ENCODE measurements around the gene PIGZ.

The PIGZ gene, protein sequence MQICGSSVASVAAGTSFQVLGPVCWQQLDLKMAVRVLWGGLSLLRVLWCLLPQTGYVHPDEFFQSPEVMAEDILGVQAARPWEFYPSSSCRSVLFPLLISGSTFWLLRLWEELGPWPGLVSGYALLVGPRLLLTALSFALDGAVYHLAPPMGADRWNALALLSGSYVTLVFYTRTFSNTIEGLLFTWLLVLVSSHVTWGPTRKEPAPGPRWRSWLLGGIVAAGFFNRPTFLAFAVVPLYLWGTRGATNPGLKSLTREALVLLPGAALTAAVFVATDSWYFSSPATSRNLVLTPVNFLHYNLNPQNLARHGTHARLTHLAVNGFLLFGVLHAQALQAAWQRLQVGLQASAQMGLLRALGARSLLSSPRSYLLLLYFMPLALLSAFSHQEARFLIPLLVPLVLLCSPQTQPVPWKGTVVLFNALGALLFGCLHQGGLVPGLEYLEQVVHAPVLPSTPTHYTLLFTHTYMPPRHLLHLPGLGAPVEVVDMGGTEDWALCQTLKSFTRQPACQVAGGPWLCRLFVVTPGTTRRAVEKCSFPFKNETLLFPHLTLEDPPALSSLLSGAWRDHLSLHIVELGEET

DNA sequence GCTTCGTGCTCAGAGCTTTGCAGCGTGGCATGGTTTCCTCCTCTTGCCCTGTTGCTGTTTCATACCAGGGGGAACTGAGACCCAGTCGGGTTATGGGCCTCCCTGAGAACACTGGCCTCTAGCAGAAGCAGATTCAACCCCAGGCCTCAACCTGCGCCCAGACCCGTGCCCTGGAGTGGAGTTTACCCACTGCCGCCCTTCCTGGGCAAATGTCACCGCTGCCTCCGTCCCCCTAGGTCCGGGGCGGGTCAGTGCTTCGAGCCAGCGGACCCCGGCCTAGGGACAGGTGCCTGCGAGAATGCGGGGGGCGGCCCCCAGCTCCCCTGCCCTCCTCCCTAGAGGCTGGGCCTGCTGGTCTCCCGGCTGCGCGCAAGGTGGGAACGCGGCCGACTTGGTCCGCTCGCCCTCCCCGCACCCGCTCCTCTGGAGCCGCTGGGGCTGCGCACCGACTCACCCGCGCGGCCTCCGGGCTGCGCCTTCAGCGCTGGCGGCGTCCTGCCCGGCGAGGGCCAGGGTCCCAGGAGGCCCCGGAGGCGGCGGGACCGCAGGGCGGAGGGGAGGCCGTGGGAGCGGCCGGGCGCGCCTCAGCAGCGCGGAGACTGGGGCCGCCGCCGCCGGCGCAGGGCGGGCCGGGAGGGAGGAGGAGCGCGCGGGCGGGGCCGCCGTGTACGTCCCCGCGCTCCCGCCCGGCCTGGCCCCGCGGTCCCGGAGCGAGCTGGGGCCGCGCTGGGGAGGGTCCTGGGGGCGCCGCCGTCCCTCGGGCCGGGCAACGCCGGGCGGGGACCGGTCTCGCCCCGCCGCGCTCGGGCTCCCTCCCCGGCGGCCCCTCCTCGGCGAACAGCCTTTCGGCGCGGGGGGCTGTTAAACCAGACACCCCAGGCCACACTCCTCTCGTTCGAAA is at the start of gene PIGZ:
TSS of gene PIGZ (minus strand) at position 601 of the 901 bp plus-strand sequence. CDS start 16,802 bp downstream, outside the sequence.
- Histone ChIP-seq H3K4me1 (ENCODE audit: control insufficient read depth in 1 of 2, insufficient read depth in 2 of 2, low read length in 2 of 2) (peaks cover 5 to 11% of the 10 kb centered on the region in 2 donors), H3K4me3 (ENCODE audit: low read depth in 1 of 2, low read length in 2 of 2) (peak within 1 kb of the TSS; percentile 63 to 87), H3K27me3 (ENCODE audit: low read depth, low read length) (no peaks in the 10 kb centered on the region), H3K9me3 (ENCODE audit: control insufficient read depth in 1 of 2, low read length in 2 of 2) (no peaks in the 10 kb centered on the region), H3K27ac (ENCODE audit: low read length) (no peak within 1 kb of the TSS), H3K36me3 (ENCODE audit: control insufficient read depth in 1 of 2, insufficient read depth in 2 of 2, low read length in 2 of 2) (no peaks in the 10 kb centered on the region)

DNA sequence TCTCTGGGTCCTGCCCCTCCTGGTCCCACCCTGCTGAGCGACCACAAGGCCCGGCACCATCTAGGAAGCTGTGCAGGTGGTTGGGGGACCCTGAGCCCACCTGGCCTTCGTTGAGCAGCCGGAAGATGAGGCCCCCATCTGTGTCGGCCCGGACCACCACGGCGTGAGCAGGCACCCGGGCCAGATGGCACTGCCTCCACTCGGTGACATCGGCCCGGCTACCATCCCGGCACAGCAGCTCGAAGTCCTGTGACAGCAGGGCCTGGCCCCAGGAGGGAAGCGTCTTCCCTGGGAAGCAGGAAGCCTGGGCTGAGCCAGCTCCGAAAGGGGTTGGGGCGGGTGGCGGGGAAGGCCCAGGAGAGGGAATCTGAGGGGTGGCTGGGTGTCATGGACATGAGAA is 48.4 kb upstream of the PIGZ start:
- Histone ChIP-seq H3K27ac (ENCODE audit: low read length) (no peak overlapping the region), H3K36me3 (ENCODE audit: control insufficient read depth in 1 of 2, insufficient read depth in 2 of 2, low read length in 2 of 2) (no peaks in the 10 kb centered on the region), H3K27me3 (ENCODE audit: low read depth, low read length) (no peaks in the 10 kb centered on the region), H3K9me3 (ENCODE audit: control insufficient read depth in 1 of 2, low read length in 2 of 2) (no peaks in the 10 kb centered on the region), H3K4me1 (ENCODE audit: control insufficient read depth in 1 of 2, insufficient read depth in 2 of 2, low read length in 2 of 2) (no peaks in the 10 kb centered on the region), H3K4me3 (ENCODE audit: low read depth in 1 of 2, low read length in 2 of 2) (no peak overlapping the region)

DNA sequence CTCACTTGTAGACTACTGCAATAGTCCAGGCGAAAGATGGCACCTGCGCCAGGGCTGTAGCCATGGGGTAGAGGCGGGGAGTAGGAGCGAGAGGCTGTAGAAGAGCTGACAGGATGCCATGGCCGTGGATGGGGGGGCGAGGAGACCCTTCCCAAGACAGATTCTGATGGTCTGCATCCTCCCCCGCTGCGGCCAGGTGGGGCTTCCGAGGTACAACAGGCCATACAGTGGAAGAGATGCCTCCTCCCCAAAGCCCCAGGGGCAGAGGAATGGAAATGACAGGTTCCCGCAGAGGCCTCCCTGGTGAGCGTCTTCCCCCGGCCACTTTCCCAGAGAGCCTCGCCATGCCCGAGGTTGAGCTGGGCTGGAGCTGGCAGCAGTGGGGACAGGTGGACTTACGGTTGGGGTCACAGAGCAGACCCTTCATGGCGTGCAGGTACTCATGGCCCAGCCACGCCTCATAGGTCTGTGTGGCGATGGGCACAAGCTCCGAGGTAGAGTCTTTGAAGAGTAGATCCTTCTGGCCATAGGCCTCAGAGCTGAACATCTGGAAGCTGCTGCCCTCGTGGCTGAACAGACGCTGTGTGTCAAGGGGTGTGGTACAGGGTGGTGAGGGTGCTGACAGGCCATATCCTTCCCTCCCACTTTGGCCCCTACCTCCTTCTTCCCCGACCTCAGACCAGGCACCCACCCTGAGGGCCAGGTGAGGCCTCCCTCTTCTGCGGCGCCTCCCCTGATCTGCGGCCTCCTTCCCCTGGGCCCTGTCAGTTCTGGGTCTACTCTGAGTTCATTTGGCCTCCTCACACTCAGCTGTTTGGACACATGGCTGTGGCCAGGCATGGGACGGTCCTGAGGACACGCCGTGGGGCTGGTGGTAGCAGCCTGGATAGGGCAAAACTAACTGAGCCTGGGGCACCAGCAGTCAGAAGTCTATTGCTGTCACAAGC is 47.4 kb upstream of the PIGZ start:
- H3K9me3 ChIP-seq (ENCODE audit: control insufficient read depth in 1 of 2, low read length in 2 of 2), result no peaks in the 10 kb centered on the region
- no peaks in the 10 kb centered on the region for H3K4me1 ChIP-seq (ENCODE audit: control insufficient read depth in 1 of 2, insufficient read depth in 2 of 2, low read length in 2 of 2)
- no peaks in the 10 kb centered on the region for H3K36me3 ChIP-seq (ENCODE audit: control insufficient read depth in 1 of 2, insufficient read depth in 2 of 2, low read length in 2 of 2)
- no peak overlapping the region for H3K27ac ChIP-seq (ENCODE audit: low read length)
- no peak overlapping the region for H3K4me3 ChIP-seq (ENCODE audit: low read depth in 1 of 2, low read length in 2 of 2)
- no peaks in the 10 kb centered on the region for H3K27me3 ChIP-seq (ENCODE audit: low read depth, low read length)

GRCh38 chr3:197014942-197015575 is 46.4 kb upstream of the PIGZ start:
- H3K27ac ChIP-seq (ENCODE audit: low read length), result no peak overlapping the region
- no peaks in the 10 kb centered on the region for H3K27me3 ChIP-seq (ENCODE audit: low read depth, low read length)
- H3K4me3 ChIP-seq (ENCODE audit: low read depth in 1 of 2, low read length in 2 of 2), result no peak overlapping the region
- H3K9me3 ChIP-seq (ENCODE audit: control insufficient read depth in 1 of 2, low read length in 2 of 2), result no peaks in the 10 kb centered on the region
- H3K36me3 ChIP-seq (ENCODE audit: control insufficient read depth in 1 of 2, insufficient read depth in 2 of 2, low read length in 2 of 2), result no peaks in the 10 kb centered on the region
- H3K4me1 ChIP-seq (ENCODE audit: control insufficient read depth in 1 of 2, insufficient read depth in 2 of 2, low read length in 2 of 2), result no peaks in the 10 kb centered on the region

- Histone ChIP-seq H3K27ac (ENCODE audit: low read length) (no peak overlapping the region), H3K36me3 (ENCODE audit: control insufficient read depth in 1 of 2, insufficient read depth in 2 of 2, low read length in 2 of 2) (no peaks in the 10 kb centered on the region), H3K9me3 (ENCODE audit: control insufficient read depth in 1 of 2, low read length in 2 of 2) (no peaks in the 10 kb centered on the region), H3K27me3 (ENCODE audit: low read depth, low read length) (no peaks in the 10 kb centered on the region), H3K4me1 (ENCODE audit: control insufficient read depth in 1 of 2, insufficient read depth in 2 of 2, low read length in 2 of 2) (no peaks in the 10 kb centered on the region), H3K4me3 (ENCODE audit: low read depth in 1 of 2, low read length in 2 of 2) (no peak overlapping the region)
These were observed 45.4 kb upstream of the PIGZ start for GRCh38 chr3:197014024-197014423.

- Histone ChIP-seq H3K27ac (ENCODE audit: low read length) (no peak overlapping the region), H3K4me1 (ENCODE audit: control insufficient read depth in 1 of 2, insufficient read depth in 2 of 2, low read length in 2 of 2) (no peaks in the 10 kb centered on the region), H3K27me3 (ENCODE audit: low read depth, low read length) (no peaks in the 10 kb centered on the region), H3K4me3 (ENCODE audit: low read depth in 1 of 2, low read length in 2 of 2) (no peak overlapping the region), H3K36me3 (ENCODE audit: control insufficient read depth in 1 of 2, insufficient read depth in 2 of 2, low read length in 2 of 2) (no peaks in the 10 kb centered on the region), H3K9me3 (ENCODE audit: control insufficient read depth in 1 of 2, low read length in 2 of 2) (no peaks in the 10 kb centered on the region)
These were observed 43.9 kb upstream of the PIGZ start for GRCh38 chr3:197012540-197012883.

- Histone ChIP-seq H3K9me3 (ENCODE audit: control insufficient read depth in 1 of 2, low read length in 2 of 2) (no peaks in the 10 kb centered on the region), H3K27me3 (ENCODE audit: low read depth, low read length) (no peaks in the 10 kb centered on the region), H3K36me3 (ENCODE audit: control insufficient read depth in 1 of 2, insufficient read depth in 2 of 2, low read length in 2 of 2) (no peaks in the 10 kb centered on the region), H3K27ac (ENCODE audit: low read length) (no peak overlapping the region), H3K4me3 (ENCODE audit: low read depth in 1 of 2, low read length in 2 of 2) (no peak overlapping the region), H3K4me1 (ENCODE audit: control insufficient read depth in 1 of 2, insufficient read depth in 2 of 2, low read length in 2 of 2) (no peaks in the 10 kb centered on the region)
These were observed 43.3 kb upstream of the PIGZ start for GRCh38 chr3:197011780-197012539.

DNA sequence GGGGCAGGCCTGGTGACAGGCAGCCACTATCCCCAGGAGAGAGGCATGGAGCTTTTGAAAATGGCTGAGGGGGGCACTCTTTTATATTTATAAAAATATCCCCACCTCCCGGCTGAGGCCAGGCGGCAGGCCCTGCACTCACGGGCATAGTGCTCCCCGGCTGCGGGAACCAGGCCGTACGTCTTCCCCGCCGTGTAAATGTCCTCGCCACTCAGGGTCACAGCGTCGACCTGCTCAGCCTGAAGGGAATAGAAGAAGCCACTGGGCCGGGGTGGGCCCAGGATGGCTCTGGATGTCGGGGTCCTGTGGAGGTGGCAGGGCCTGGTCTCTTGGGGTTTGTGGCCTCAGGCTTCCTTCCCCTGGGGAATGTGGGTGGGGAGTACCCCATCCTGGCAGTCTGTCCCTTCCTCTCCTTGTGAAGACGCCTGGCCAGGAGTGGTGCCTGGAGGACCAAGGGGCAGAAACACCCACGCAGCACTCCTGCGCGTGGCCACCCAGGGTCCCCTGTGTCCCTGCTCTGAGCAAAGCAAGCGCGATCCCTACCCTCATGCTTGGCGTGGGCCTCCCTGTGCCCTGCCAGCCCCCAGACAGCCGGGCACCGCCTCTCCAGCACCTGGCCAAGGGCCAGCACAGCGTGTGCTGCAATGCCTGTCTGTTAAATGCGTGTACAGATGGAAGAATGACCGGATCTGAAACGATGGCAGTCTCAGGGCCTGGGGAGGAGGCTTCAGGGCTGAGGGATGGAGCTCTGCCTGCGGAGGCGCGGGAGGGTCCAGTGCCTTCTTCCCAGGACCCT is 42.1 kb upstream of the PIGZ start:
- Histone ChIP-seq H3K27ac (ENCODE audit: low read length) (no peak overlapping the region), H3K36me3 (ENCODE audit: control insufficient read depth in 1 of 2, insufficient read depth in 2 of 2, low read length in 2 of 2) (no peaks in the 10 kb centered on the region), H3K4me3 (ENCODE audit: low read depth in 1 of 2, low read length in 2 of 2) (no peak overlapping the region), H3K27me3 (ENCODE audit: low read depth, low read length) (no peaks in the 10 kb centered on the region), H3K9me3 (ENCODE audit: control insufficient read depth in 1 of 2, low read length in 2 of 2) (no peaks in the 10 kb centered on the region), H3K4me1 (ENCODE audit: control insufficient read depth in 1 of 2, insufficient read depth in 2 of 2, low read length in 2 of 2) (no peaks in the 10 kb centered on the region)

DNA sequence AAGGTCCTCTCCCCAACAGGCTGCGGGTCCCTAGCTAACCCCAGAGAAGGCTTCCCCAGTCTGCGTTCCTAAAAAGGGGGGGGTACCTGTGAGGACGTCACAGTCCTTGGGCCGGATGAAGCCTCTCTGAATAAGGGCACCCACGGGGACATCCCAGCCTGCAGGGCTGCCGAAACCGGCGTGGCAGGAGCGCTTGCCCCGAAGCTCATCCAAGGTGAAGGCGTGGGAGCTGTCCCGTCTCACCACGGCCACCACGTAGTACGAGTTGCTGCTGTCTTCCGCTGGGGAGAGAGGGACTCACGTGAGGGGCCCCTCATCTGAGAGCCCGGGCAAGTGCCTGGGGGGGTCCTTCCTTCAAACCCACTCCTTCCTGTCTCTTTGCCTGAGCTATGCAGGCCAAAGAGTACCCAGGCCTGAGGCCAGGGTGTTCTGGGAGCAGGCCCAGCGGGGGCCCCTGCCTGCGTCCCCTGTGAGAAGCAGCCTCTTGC is 40.9 kb upstream of the PIGZ start:
- no peak overlapping the region for H3K4me3 ChIP-seq (ENCODE audit: low read depth in 1 of 2, low read length in 2 of 2)
- no peaks in the 10 kb centered on the region for H3K27me3 ChIP-seq (ENCODE audit: low read depth, low read length)
- no peaks in the 10 kb centered on the region for H3K9me3 ChIP-seq (ENCODE audit: control insufficient read depth in 1 of 2, low read length in 2 of 2)
- no peaks in the 10 kb centered on the region for H3K4me1 ChIP-seq (ENCODE audit: control insufficient read depth in 1 of 2, insufficient read depth in 2 of 2, low read length in 2 of 2)
- no peaks in the 10 kb centered on the region for H3K36me3 ChIP-seq (ENCODE audit: control insufficient read depth in 1 of 2, insufficient read depth in 2 of 2, low read length in 2 of 2)
- H3K27ac ChIP-seq (ENCODE audit: low read length), result no peak overlapping the region
